Sigmoid colon (tissue), 7 donors: ENCODE data around the gene MNT. TPM values are rescaled to one million over a fixed set of nuclear protein-coding genes. Genes with fewer than 3 reads are reported as not detected.

Source experiments
- DNase-seq: peaks from one replicate; pipeline ENCODE4 v3.0.0-alpha.2; 2019
- H3K27ac ChIP-seq, 4 donors: fragments of 200-600 bp; sonication (generic); one replicate each; pipeline ENCODE4 v1.5.1; 2016 to 2019; ENCODE audit warnings: mild to moderate bottlenecking in 1 of 4
- H3K27me3 ChIP-seq, 3 donors: fragments of 200-600 bp; sonication (generic); one replicate each; pipeline ENCODE4 v1.5.1; 2019; ENCODE audit warnings: mild to moderate bottlenecking in 1 of 3
- H3K36me3 ChIP-seq, 4 donors: fragments of 200-600 bp; sonication (generic); one replicate each; pipeline ENCODE4 v1.5.1; 2016 to 2019
- H3K4me1 ChIP-seq, 4 donors: fragments of 200-600 bp; sonication (generic); one replicate each; pipeline ENCODE4 v1.5.1; 2017 to 2019
- H3K4me3 ChIP-seq, 4 donors: fragments of 200-600 bp; sonication (generic); one replicate each; pipeline ENCODE4 v1.5.1; 2017 to 2019; ENCODE audit warnings: mild to moderate bottlenecking in 2 of 4, moderate library complexity in 1 of 4
- H3K9me3 ChIP-seq, 4 donors: fragments of 200-600 bp in 3 of 4; sonication (generic) in 3 of 4; one replicate each; pipeline versions ENCODE4 v1.5.1 to v1.6.1; 2013 to 2019
- CTCF ChIP-seq, 4 experiments: fragments of 450-650 bp in 3 of 4; fragments of 200-600 bp in 1 of 4; IDR thresholded peaks; one replicate each; pipeline ENCODE4 v1.5.1; 2016 to 2019; ENCODE audit warnings: antibody characterized with exemption in 4 of 4, mild to moderate bottlenecking in 3 of 4, moderate library complexity in 2 of 4
- EP300 ChIP-seq, 4 donors: sonication (generic); formaldehyde crosslinking; IDR thresholded peaks; one replicate each; pipeline ENCODE4 v1.6.1; 2017; ENCODE audit warnings: antibody characterized with exemption in 4 of 4
- POLR2A ChIP-seq, 2 donors: fragments of 450-650 bp; IDR thresholded peaks; one replicate each; pipeline ENCODE4 v1.6.1; 2016; ENCODE audit warnings: antibody characterized with exemption in 2 of 2, mild to moderate bottlenecking in 2 of 2, moderate library complexity in 2 of 2
- POLR2AphosphoS5 ChIP-seq, 4 donors: sonication (generic); formaldehyde crosslinking; IDR thresholded peaks; one replicate each; pipeline ENCODE4 v1.6.1; 2017; ENCODE audit warnings: antibody characterized with exemption in 4 of 4
- WGBS, 2 donors: extraction: QIAGEN DNeasy Blood & Tissue Kit; methylation state at CpG; one replicate each; pipeline ENCODE4 v1.1.7; 2013; 5-methylcytosine and 5-hydroxymethylcytosine counted together
- intact Hi-C: fragments of 100-400 bp; cut with DNase I; formaldehyde crosslinking; loops from one replicate; pipeline ENCODE4 v1.15.1; 2023
- polyA plus RNA-seq, 3 donors: library from polyadenylated mRNA; stranded (reverse); fragments of 200-250 nt; gene quantifications; one replicate each; pipeline ENCODE4 v1.2.3, GENCODE V29; 2013
- small RNA-seq, 3 donors: library from RNA; depleted of rRNA; stranded (forward); fragments of <200 nt; gene quantifications; one replicate each; pipeline ENCODE3, GENCODE V24; 2016
- total RNA-seq, 4 donors: library from RNA; depleted of rRNA; stranded (reverse); fragments of >200 nt; gene quantifications; one replicate each; pipeline ENCODE4 v1.1.0, GENCODE V29; 2016
- donor health status: healthy with polysubstance abuse.
- donor health status: Bipolar disorder and iron deficiency.
- donor health status: healthy.

Gene MNT
- total and polyA plus RNA-seq, 7 donors = 2.1 to 24.1 (median 7.7) TPM

GRCh38 chr17:2337544-2338314, 63.1 kb downstream of the MNT start:
- Histone ChIP-seq H3K4me1 (peaks cover 0 to 33% (median 20%) of the 10 kb centered on the region in 4 donors), H3K27me3 (no peaks in the 10 kb centered on the region), H3K36me3 (peaks cover 5 to 32% (median 21%) of the 10 kb centered on the region in 4 donors), H3K27ac (peak overlapping the region; percentile 89 to 97 (median 93)), H3K9me3 (no peaks in the 10 kb centered on the region), H3K4me3 (peak overlapping the region; percentile 66 to 100 (median 96))
- TF ChIP-seq POLR2AphosphoS5 (IDR thresholded peaks at IDR 0.05) = peak; percentile 54 to 78 (median 66)
- TF ChIP-seq EP300 (IDR thresholded peaks at IDR 0.05) = no peak
- DNase-seq = peak; percentile 83
- 1% methylated on average over 92 of the region's 92 CpGs for WGBS, 2 donors
- intact Hi-C loops = loop anchor here (2.0 to 10.0 kb wide), 2 partner anchors 35 to 77 kb away; partner anchors contain the start of genes SMG6 and SRR

- H3K4me1 ChIP-seq = peaks cover 0 to 33% (median 20%) of the 10 kb centered on the region in 4 donors
- intact Hi-C loops = loop anchor here (2.0 to 10.0 kb wide), 2 partner anchors 34 to 78 kb away; partner anchors contain the start of genes SMG6 and SRR
- WGBS, 2 donors = 1% methylated on average over 77 of the region's 77 CpGs
- peak within 1 kb of the TSS; percentile 66 to 100 (median 96) for H3K4me3 ChIP-seq
- TF ChIP-seq POLR2AphosphoS5 (IDR thresholded peaks at IDR 0.05) (peak; percentile 2 to 35 (median 7)), CTCF (IDR thresholded peaks at IDR 0.05) (no peak)
- peak; percentile 85 for DNase-seq
- no peaks in the 10 kb centered on the region for H3K27me3 ChIP-seq
- peak within 1 kb of the TSS; percentile 89 to 97 (median 93) for H3K27ac ChIP-seq
- no peaks in the 10 kb centered on the region for H3K9me3 ChIP-seq
- peaks cover 5 to 39% (median 27%) of the 10 kb centered on the region in 4 donors for H3K36me3 ChIP-seq
Measured at GRCh38 chr17:2336852-2337543, 63.9 kb downstream of the MNT start, which contains the start of gene SGSM2. Gene SGSM2 (plus strand): TSS chr17:2337501. CDS start chr17:2337689, 188 bp downstream.

GRCh38 chr17:2336215-2336851, 64.5 kb downstream of the MNT start, which contains the start of gene TSR1:
Gene TSR1 (minus strand): TSS chr17:2336457. CDS start chr17:2336427, 30 bp downstream.
- WGBS, 2 donors = 0% methylated on average over 48 of the region's 48 CpGs
- TF ChIP-seq POLR2A (IDR thresholded peaks at IDR 0.05) (peak; percentile 85 to 94), EP300 (IDR thresholded peaks at IDR 0.05) (no peak), POLR2AphosphoS5 (IDR thresholded peaks at IDR 0.05) (peak; percentile 97 to 98 (median 98)), CTCF (IDR thresholded peaks at IDR 0.05) (no peak)
- peaks cover 0 to 33% (median 20%) of the 10 kb centered on the region in 4 donors for H3K4me1 ChIP-seq

GRCh38 chr17:2335726-2336214, 65.1 kb downstream of the MNT start:
- DNase-seq = peak; percentile 56
- Histone ChIP-seq H3K4me1 (peaks cover 0 to 33% (median 20%) of the 10 kb centered on the region in 4 donors), H3K27ac (peak overlapping the region; percentile 89 to 97 (median 93)), H3K27me3 (no peaks in the 10 kb centered on the region), H3K9me3 (no peaks in the 10 kb centered on the region), H3K4me3 (peak overlapping the region; percentile 66 to 100 (median 96)), H3K36me3 (peaks cover 18 to 46% (median 38%) of the 10 kb centered on the region in 4 donors)
- TF ChIP-seq EP300 (IDR thresholded peaks at IDR 0.05) = no peak
- no peak for TF ChIP-seq POLR2AphosphoS5 (IDR thresholded peaks at IDR 0.05)
- no peak for TF ChIP-seq POLR2A (IDR thresholded peaks at IDR 0.05)
- no peak for TF ChIP-seq CTCF (IDR thresholded peaks at IDR 0.05)
- intact Hi-C loops = loop anchor here (2.0 to 10.0 kb wide), 2 partner anchors 33 to 79 kb away; partner anchors contain the start of genes SMG6 and SRR
- WGBS, 2 donors = 1 to 3% methylated on average over 17 of the region's 17 CpGs

More at GRCh38 chr17:2336215-2336851, 64.5 kb downstream of the MNT start, which contains the start of gene TSR1:
- peak; percentile 95 for DNase-seq
- intact Hi-C loops = loop anchor here (2.0 to 10.0 kb wide), 2 partner anchors 34 to 78 kb away; partner anchors contain the start of genes SMG6 and SRR
- peak within 1 kb of the TSS; percentile 66 to 100 (median 96) for H3K4me3 ChIP-seq
- H3K36me3 ChIP-seq = peaks cover 12 to 40% (median 33%) of the 10 kb centered on the region in 4 donors
- no peaks in the 10 kb centered on the region for H3K9me3 ChIP-seq
- H3K27me3 ChIP-seq = no peaks in the 10 kb centered on the region
- H3K27ac ChIP-seq = peak within 1 kb of the TSS; percentile 89 to 97 (median 93)

Small RNA genes within 50 kb of the gene (small RNA-seq; reads per million reads assigned to genes)
- 0 reads per million in 3 donors for gene AC006435.3
- 0 reads per million in 3 donors for gene AC006435.4

Other genes with a start within 250 kb of the MNT start
- gene SMG6, start 97.3 kb downstream of the MNT start, total RNA-seq = 10 to 100 TPM; 21.4 to 38.8 (median 25.7) TPM
- 10 to 100 TPM; 11.1 to 23.9 (median 20.4) TPM for gene SMG6, start 97.3 kb downstream of the MNT start, polyA plus RNA-seq
- 10 to 100 TPM in 3 of 4 donors, 1 to 10 TPM in 1; 10.0 to 27.8 (median 13.9) TPM for gene SRR, start 97.1 kb downstream of the MNT start, total RNA-seq
- 1 to 10 TPM; 2.4 to 8.7 (median 5.3) TPM for gene SRR, start 97.1 kb downstream of the MNT start, polyA plus RNA-seq
- 10 to 100 TPM; 21.9 to 56.3 (median 38.0) TPM for gene TSR1, start 64.6 kb downstream of the MNT start, total RNA-seq
- gene TSR1, start 64.6 kb downstream of the MNT start, polyA plus RNA-seq = 10 to 100 TPM in 1 of 3 donors, 1 to 10 TPM in 2; 6.7 to 16.6 (median 9.0) TPM
- 10 to 100 TPM; 25.5 to 79.8 (median 54.9) TPM for gene SGSM2, start 63.6 kb downstream of the MNT start, total RNA-seq
- gene SGSM2, start 63.6 kb downstream of the MNT start, polyA plus RNA-seq = 10 to 100 TPM in 2 of 3 donors, 1 to 10 TPM in 1; 6.2 to 43.9 (median 12.0) TPM
- 10 to 100 TPM; 18.3 to 33.2 (median 24.4) TPM for gene METTL16, start 110.8 kb upstream of the MNT start, total RNA-seq
- gene METTL16, start 110.8 kb upstream of the MNT start, polyA plus RNA-seq = 10 to 100 TPM in 1 of 3 donors, 1 to 10 TPM in 2; 6.5 to 14.0 (median 7.2) TPM
- 100 to 1,000 TPM in 3 of 4 donors, 10 to 100 TPM in 1; 97.6 to 139 (median 106) TPM for gene PAFAH1B1, start 192.6 kb upstream of the MNT start, total RNA-seq
- gene PAFAH1B1, start 192.6 kb upstream of the MNT start, polyA plus RNA-seq = 10 to 100 TPM; 35.4 to 63.8 (median 53.4) TPM